Small intestine (tissue), 7 donors: ENCODE data around the gene XPO4. TPM values are rescaled to one million over a fixed set of nuclear protein-coding genes. Genes with fewer than 3 reads are reported as not detected.
"Not testable (repeated sequence)": the region's sequence is repeated elsewhere in the genome, so short reads cannot be mapped to it uniquely, and the experiment has no call there.

Experiments used
- DNase-seq, 2 donors: peaks; one replicate each; pipeline versions ENCODE4 v3.0.0 to v3.0.0-alpha.2; 2013
- FAIRE-seq: peaks from 2 replicates; lab custom pipeline; 2012; peaks lifted over from hg19 to GRCh38; lab: Jason Lieb, UNC
- H3K27ac ChIP-seq, 3 donors: one replicate each; pipeline ENCODE4 v1.5.1; 2013; ENCODE audit warnings: low read length in 2 of 3, mild to moderate bottlenecking in 2 of 3, control low read depth in 1 of 3, inconsistent platforms in 1 of 3, low read depth in 1 of 3, moderate library complexity in 1 of 3
- H3K27me3 ChIP-seq, 3 donors: one replicate each; pipeline ENCODE4 v1.6.1; 2013; ENCODE audit warnings: low read length in 3 of 3, inconsistent platforms in 1 of 3; ENCODE audit not compliant: control insufficient read depth in 3 of 3, insufficient read depth in 3 of 3
- H3K36me3 ChIP-seq, 3 donors: one replicate each; pipeline ENCODE4 v1.6.1; 2013; ENCODE audit warnings: low read length in 3 of 3, inconsistent platforms in 1 of 3, low read depth in 1 of 3, mild to moderate bottlenecking in 1 of 3, moderate library complexity in 1 of 3; ENCODE audit not compliant: control insufficient read depth in 3 of 3, insufficient read depth in 2 of 3
- H3K4me1 ChIP-seq, 3 donors: one replicate each; pipeline ENCODE4 v1.6.1; 2013; ENCODE audit warnings: low read length in 2 of 3, inconsistent platforms in 1 of 3, low read depth in 1 of 3, mild to moderate bottlenecking in 1 of 3, moderate library complexity in 1 of 3; ENCODE audit not compliant: control insufficient read depth in 3 of 3, insufficient read depth in 2 of 3
- H3K4me3 ChIP-seq, 3 donors: one replicate each; pipeline ENCODE4 v1.5.1; 2013; ENCODE audit warnings: low read length in 3 of 3, control low read depth in 1 of 3, inconsistent platforms in 1 of 3, low read depth in 1 of 3, mild to moderate bottlenecking in 1 of 3, moderate library complexity in 1 of 3
- H3K9me3 ChIP-seq, 2 donors: one replicate each; pipeline ENCODE4 v1.6.1; 2013; ENCODE audit warnings: low read depth in 1 of 2, low read length in 1 of 2; ENCODE audit not compliant: control insufficient read depth in 2 of 2, insufficient read depth in 1 of 2
- WGBS, 3 donors: extraction: QIAGEN DNeasy Blood & Tissue Kit; methylation state at CpG; one replicate each; pipeline ENCODE4 v1.1.7; 2013; 5-methylcytosine and 5-hydroxymethylcytosine counted together
- polyA plus RNA-seq, 4 donors: library from polyadenylated mRNA; stranded (reverse) in 3 of 4; unstranded in 1 of 4; fragments of 200-250 nt in 3 of 4; fragments of 120-200 nt in 1 of 4; gene quantifications; one replicate each; pipeline versions ENCODE4 v1.2.1 to v1.2.3, GENCODE V29; 2013
- donor health status: healthy with polysubstance abuse.
- donor health status: control.
- donor health status: control.
- donor health status: Bipolar disorder and iron deficiency.
- donor health status: healthy.

The XPO4 gene
- polyA plus RNA-seq, 4 donors: 1.3 to 10.7 (median 3.0) TPM

DNA sequence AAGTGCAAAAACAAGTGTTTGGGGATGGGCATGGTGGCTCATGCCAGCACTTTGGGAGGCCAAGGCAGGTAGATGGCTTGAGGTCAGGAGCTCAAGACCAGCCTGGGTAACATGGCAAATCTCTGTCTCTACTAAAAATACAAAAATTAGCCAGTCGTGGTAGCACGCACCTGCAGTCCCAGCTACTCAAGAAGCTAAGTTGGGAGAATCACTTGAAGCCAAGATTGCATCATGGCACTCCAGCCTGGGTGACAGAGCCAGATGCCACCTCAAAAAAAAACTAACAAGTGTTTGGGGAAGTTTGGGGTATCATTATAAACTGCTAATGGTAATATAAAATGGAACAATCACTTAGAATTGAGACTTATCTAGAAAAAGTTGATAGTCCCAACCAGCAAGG lies 24.6 kb downstream of the XPO4 start:
- Histone ChIP-seq H3K4me3 (no peak overlapping the region), H3K36me3 (no peaks in the 10 kb centered on the region), H3K27me3 (no peaks in the 10 kb centered on the region), H3K27ac (no peak overlapping the region), H3K4me1 (no peaks in the 10 kb centered on the region), H3K9me3 (no peaks in the 10 kb centered on the region)
- no peak for FAIRE-seq
- 94 to 98% (median 97%) methylated on average over 2 of the region's 2 CpGs for WGBS, 3 donors
- no peak for DNase-seq

DNA sequence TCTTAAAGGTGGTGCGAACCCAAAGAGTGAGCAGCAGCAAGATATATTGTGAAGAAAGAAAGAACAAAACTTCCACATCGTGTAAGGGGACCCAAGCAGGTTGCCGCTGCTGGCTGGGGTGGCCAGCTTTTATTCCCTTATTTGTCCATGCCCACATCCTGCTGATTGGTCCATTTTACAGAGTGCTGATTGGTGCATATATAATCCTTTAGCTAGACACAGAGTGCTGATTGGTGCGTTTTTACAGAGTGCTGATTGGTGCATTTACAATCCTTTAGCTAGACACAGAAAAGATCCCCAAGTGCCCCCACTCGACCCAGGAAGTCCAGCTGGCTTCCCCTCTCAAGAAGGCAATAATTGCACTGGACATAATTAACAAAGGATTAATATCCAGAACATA lies 25.7 kb downstream of the XPO4 start:
- WGBS, 3 donors: 93 to 97% (median 96%) methylated on average over 5 of the region's 5 CpGs
- not testable (repeated sequence) for H3K36me3 ChIP-seq, H3K27me3 ChIP-seq, H3K4me3 ChIP-seq, FAIRE-seq, H3K4me1 ChIP-seq, H3K27ac ChIP-seq, H3K9me3 ChIP-seq, DNase-seq

DNA sequence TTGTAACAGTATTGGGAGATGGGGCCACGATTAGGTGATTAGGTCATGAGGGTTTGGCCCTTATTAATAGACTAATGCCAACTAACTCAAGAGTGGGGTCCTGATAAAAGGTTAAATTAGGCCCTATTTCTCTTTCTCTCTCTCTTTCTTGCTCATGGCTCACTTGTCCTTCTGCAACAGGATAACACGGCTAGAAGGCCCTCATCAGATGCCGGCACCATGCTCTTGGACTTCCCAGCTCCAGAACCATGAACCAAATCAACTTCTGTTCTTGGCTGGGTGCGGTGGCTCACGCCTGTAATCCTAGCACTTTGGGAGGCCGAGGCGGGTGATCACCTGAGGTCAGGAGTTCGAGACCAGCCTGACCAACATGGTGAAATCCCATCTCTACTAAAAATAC lies 28.1 kb downstream of the XPO4 start:
- WGBS, 3 donors: 93 to 95% (median 93%) methylated on average over 8 of the region's 8 CpGs
- not testable (repeated sequence) for FAIRE-seq, H3K4me1 ChIP-seq

DNA sequence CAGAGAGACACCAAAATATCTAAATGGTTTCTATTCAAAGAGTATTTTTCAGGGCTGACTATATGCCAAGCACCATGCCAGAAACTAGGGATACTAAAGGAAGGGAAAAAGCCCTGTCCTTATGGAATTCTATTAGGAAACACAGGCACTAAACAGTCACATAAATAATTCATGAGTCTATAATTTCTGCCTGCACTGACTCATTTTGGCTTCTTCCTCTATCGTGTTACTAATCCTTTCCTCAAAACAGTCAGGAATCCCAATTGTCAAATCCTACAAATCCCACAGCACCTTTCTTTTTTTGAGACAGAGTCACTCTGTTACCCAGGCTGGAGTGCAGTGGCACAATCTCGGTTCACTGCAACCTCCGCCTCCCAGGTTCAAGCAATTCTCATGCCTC lies 29.2 kb downstream of the XPO4 start:
- Histone ChIP-seq H3K27ac (no peak overlapping the region), H3K36me3 (no peaks in the 10 kb centered on the region), H3K4me1 (no peaks in the 10 kb centered on the region), H3K4me3 (no peak overlapping the region), H3K27me3 (no peaks in the 10 kb centered on the region), H3K9me3 (no peaks in the 10 kb centered on the region)
- DNase-seq: no peak
- FAIRE-seq: no peak
- 83 to 94% (median 90%) methylated on average over 3 of the region's 3 CpGs for WGBS, 3 donors

More for the DNA sequence above, 28.1 kb downstream of the XPO4 start:
- not testable (repeated sequence) for H3K36me3 ChIP-seq, H3K27ac ChIP-seq, H3K4me3 ChIP-seq, H3K9me3 ChIP-seq, DNase-seq, H3K27me3 ChIP-seq

DNA sequence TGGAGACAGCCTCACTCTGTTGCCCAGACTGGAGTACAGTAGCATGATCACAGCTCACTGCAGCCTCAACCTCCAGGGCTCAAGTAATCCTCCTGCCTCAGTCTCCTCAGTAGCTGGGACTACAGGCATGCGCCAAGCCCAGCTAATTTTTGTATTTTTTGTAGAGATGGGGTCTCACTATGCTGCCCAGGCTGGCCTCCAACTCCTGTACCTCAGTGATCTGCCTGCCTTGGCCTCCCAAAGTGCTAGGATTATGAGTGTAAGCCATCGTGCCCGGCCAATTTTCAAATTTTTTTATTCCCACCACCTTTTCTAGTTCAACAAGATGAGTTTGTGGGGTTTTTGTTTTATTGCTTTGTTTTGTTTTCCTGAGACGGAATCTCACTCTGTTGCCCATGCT lies 31.7 kb downstream of the XPO4 start:
- 96 to 98% (median 98%) methylated on average over 4 of the region's 4 CpGs for WGBS, 3 donors
- no peak overlapping the region for H3K4me3 ChIP-seq
- no peaks in the 10 kb centered on the region for H3K9me3 ChIP-seq
- H3K36me3 ChIP-seq: no peaks in the 10 kb centered on the region
- no peaks in the 10 kb centered on the region for H3K27me3 ChIP-seq
- DNase-seq: no peak
- no peak for FAIRE-seq
- no peak overlapping the region for H3K27ac ChIP-seq
- no peaks in the 10 kb centered on the region for H3K4me1 ChIP-seq

DNA sequence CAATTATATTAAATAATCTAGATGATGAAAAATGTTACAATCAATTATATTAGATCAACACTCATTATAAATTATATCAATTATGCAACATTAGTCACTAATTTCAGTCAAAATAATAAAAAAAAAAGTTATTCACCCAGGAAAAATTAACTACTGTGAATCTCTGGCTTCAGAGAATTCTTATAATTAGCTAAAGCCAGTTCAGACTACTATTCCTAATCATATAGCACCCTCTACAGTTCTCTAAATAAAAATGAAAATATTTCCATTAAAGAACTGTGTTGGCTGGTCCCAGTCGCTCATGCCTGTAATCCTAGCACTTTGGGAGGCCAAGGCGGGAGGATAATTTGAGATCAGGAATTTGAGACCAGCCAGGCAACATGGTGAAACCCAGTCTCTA lies 33.0 kb downstream of the XPO4 start:
- Histone ChIP-seq H3K4me1 (no peaks in the 10 kb centered on the region), H3K36me3 (no peaks in the 10 kb centered on the region), H3K4me3 (no peak overlapping the region), H3K27me3 (no peaks in the 10 kb centered on the region), H3K9me3 (no peaks in the 10 kb centered on the region), H3K27ac (no peak overlapping the region)
- WGBS, 3 donors: 80 to 86% (median 86%) methylated on average over 2 of the region's 2 CpGs
- peak in 1 of 2 donors; percentile 18 for DNase-seq
- FAIRE-seq: peak; percentile 39

DNA sequence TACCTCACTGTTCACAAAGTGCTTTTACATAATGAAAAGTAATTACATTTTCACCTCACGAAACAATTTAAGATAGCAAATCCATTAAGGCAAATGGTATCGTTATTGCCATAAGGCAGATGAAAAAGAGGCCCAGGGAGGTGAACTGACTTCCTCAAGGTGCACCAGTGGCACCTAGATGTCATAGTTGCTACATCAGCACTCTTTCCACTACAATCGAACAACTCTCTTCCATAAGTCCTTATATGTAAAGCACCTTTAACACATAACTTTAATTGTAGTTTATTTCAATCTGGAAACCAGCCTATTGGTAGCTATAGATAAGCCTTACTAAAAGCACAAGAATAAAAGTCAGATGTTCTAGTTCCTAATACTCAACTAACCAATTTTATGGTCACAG lies 35.1 kb downstream of the XPO4 start:
- H3K4me3 ChIP-seq: no peak overlapping the region
- no peaks in the 10 kb centered on the region for H3K27me3 ChIP-seq
- H3K4me1 ChIP-seq: no peaks in the 10 kb centered on the region
- WGBS, 3 donors: 89 to 94% (median 91%) methylated on average over 3 of the region's 3 CpGs
- no peak for FAIRE-seq
- H3K27ac ChIP-seq: no peak overlapping the region
- no peaks in the 10 kb centered on the region for H3K36me3 ChIP-seq
- H3K9me3 ChIP-seq: no peaks in the 10 kb centered on the region
- no peak for DNase-seq

DNA sequence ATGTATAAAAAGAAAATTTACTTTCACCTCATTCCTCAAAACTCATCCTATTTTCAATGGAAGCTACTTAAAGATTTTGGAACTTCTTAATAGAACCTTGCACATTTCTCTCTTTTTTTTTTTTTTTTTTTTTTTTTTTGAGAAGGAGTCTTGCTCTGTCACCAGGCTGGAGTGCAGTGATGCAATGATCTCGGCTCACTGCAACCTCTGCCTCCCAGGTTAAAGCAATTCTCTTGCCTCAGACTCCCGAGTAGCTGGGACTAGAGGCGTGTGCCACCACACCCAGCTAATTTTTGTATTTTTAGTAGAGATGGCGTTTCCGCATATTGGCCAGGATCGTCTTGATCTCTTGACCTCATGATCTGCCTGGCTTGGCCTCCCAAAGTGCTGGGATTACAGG lies 40.9 kb downstream of the XPO4 start:
- H3K27ac ChIP-seq, H3K9me3 ChIP-seq, H3K27me3 ChIP-seq, DNase-seq, H3K4me1 ChIP-seq, FAIRE-seq, H3K4me3 ChIP-seq: not testable (repeated sequence)
- 92 to 96% (median 95%) methylated on average over 6 of the region's 6 CpGs for WGBS, 3 donors
- H3K36me3 ChIP-seq: peaks cover 0 to 11% (median 0%) of the 10 kb centered on the region in 3 donors

DNA sequence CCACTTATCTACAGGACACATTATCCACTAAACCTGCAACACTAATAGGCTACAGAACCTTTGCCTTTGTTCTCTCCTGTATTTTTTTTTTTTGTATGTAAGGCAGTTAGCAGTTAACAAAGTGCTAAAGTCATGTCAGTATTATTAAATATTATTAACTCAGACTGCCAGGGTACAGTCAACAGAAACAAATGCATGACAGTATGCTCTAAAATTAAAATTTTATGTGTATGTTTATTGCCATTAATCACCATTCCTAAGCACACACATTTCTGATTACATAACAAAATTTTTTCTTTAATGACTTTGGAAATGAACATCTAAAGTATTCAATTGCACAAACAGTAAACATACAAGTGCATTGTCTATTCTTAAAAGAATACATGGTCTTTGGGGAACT lies 41.7 kb downstream of the XPO4 start:
- FAIRE-seq: no peak
- Histone ChIP-seq H3K9me3 (no peaks in the 10 kb centered on the region), H3K4me3 (no peak overlapping the region), H3K4me1 (no peaks in the 10 kb centered on the region), H3K27ac (no peak overlapping the region), H3K27me3 (no peaks in the 10 kb centered on the region), H3K36me3 (peaks cover 0 to 11% (median 0%) of the 10 kb centered on the region in 3 donors)
- DNase-seq: no peak
